GM19397 (cell line): ENCODE results near the gene MMP24.
"Not testable (repeated sequence)": the region's sequence is repeated elsewhere in the genome, so short reads cannot be mapped to it uniquely, and the experiment has no call there.

Experiments used
- ATAC-seq: cut with Tn5 transposase; IDR thresholded peaks from one replicate; pipeline ENCODE4 v1.9.1; 2021; ENCODE audit warnings: mild to moderate bottlenecking, moderate library complexity; ENCODE audit not compliant: unreplicated experiment

Gene MMP24

DNA sequence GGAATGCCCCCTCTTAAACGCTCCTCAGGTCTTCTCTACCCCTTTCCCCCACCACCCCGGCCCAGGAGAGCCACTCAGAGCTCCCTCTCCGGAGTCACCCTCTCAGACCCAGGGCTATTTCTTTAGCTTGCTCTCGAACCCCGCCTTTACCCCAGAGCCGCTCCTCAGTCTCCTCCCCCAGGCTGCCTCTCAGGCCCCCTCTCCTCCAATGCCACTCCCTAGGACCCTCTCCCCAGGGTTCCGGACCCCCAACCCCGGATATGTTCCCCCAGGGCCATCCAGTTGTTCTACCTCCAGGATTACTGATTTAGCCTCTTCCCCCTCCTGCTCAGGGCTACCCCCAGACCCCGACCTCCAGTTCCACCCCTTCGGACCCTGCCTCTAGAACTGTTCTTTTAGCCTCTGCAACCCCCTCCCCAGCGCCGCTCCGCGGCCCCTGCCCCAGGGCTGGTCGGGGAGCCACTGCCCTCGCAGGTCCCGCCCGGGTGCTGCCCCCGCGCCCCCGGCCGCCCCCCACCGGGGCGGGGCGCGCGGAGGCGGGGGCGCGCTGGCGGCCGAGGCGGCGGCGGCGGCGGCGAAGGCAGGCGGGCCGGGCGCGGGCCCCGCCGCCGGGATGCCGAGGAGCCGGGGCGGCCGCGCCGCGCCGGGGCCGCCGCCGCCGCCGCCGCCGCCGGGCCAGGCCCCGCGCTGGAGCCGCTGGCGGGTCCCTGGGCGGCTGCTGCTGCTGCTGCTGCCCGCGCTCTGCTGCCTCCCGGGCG is at the start of gene MMP24:
Gene MMP24 (plus strand): TSS at position 565 of the 758 bp plus-strand sequence. CDS start 49 bp downstream, at position 614.
- ATAC-seq: no peak

DNA sequence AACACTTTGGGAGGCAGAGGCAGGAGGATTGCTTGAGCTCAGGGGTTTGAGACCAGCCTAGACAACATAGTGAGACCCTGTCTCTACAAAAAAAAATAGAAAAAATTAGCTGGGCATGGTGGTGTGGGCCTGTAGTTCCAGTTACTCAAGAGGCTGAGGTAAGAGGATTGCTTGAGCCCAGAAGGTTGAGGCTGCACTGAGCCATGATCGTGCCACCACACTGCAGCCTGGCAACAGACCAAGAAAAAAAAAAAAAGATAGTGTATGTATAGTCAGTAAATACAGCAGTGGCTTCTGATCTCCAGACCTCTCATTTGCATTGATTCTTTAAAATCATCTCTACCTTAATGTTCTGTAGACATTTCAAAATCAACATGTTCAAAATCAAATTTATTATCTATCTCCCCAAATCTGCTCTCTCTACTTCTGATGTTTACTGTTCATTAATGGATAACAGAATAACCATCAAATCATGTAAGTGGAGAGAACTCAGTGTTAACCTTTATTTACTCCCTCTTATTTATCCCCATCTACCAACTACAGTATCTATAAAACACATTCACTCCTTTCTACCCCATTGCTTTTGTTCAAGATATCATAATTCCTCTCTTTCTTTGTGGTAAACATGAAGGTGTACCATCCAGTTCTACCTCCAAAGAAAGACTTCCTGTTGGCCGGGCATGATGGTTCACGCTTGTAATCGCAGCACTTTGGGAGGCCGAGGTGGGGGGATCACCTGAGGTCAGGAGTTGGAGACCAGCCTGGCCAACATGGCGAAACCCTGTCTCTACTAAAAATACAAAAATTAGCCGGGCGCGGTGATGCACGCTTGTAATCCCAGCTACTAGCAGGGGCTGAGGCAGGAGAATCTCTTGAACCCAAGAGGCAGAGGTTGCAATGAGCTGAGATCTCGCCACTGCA is 46.9 kb upstream of the MMP24 start:
- ATAC-seq: no peak

DNA sequence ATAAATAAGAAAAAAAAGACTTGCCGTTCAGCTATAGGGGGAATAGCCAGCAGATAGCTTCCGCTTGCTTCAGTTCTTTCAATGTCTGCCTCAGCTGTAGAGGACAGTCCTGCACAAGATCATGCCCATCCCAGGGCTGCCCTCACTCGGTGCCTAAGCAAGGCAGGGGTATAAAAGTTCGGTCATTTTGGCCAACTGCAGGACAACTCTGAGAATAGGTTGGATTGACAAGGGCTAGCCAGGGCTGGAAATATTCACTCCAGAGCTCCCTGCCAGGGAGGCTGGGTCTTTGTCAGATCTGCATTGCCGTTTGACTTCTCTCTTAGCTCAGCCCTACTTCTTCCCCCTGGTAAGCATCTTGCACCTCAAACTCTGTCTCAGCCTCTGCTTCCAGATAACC is 46.2 kb upstream of the MMP24 start:
- no peak for ATAC-seq

DNA sequence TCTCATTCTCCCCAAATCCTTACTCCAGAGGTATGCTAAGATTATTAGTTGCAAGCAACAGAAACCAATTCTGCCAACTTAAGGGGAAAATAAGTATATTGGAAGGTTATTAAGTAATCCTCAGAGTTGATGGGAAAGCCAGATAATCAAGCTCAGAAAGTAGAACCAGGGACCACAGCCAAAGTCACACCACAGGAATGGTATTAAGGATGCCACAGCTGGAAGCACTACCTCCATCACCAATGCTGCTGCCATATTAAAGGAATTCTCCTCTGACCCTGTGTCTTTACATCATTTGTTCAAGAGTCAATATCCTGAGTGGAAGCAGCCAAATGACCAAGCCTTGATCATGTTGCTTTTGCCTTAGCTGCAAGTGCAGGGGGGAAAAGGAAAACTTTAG is 44.8 kb upstream of the MMP24 start:
- ATAC-seq: no peak

DNA sequence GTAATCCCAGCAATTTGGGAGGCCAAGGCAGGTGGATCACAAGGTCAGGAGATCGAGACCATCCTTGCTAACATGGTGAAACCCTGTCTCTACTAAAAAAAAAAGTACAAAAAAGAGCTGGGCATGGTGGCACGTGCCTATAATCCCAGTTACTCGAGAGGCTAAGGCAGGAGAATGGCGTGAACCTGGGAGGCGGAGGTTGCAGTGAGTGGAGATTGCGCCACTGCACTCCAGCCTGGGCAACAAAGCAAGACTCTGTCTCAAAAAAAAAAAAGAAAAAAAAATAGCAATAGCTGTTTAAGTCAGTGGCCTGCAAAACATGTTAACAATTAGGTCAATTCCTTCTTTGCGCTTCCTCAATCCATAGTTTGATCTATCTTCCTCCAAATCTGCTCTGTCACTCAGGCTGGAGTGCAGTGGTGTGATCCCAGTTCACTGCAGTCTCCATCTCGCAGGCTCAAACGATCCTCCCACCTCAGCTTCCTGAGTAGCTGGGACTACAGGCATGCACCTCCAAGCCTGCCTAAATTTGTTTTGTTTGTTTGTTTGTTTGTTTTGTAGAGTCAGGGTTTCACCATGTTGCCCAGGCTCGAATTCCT is 39.7 kb upstream of the MMP24 start:
- ATAC-seq: not testable (repeated sequence)

DNA sequence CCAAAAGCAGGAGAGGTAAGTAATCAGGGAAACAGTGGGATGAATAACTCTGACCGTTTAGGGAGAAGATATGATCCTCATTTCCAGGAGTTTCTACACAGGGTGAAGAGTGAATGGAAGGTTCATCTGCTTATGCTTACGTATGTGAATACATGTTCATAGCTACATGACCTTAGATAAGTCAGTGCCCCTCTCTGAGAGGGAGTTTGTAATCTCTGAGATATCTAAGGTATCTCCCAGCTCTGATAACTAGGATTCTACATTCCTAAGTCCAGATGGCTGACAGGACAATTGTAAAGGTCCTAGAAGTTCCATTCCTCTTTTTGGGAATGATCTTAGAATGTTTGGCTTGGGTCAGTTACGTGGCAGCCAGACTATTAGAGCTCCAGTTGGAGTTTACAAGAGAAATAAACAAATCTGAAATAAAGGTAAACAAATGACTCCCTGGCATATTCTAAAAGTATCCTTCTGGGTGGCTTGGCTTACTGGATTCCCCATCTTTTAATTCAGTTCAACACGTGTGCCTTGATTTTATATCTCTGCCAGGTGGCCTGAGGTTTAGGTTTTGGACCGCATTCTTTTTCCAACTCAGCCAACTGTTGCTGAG is 38.8 kb upstream of the MMP24 start:
- no peak for ATAC-seq

DNA sequence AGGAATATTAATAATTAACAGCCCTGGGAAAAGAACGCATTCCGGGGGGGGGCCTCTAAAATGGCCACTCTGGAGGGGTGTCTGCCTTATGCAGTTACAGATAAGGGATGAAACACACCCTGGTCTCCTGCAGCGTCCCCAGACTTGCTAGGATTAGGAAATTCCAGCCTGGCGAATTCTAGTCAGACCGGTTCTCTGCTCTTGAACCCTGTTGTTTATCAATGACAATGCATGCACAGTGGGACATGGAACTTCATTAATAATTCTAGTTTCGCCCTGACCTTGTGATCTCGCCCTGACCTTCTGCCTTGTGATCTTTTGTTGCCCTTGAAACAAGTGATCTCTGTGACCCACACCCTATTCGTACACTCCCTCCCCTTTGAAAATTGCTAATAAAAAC is 37.3 kb upstream of the MMP24 start:
- ATAC-seq: not testable (repeated sequence)

DNA sequence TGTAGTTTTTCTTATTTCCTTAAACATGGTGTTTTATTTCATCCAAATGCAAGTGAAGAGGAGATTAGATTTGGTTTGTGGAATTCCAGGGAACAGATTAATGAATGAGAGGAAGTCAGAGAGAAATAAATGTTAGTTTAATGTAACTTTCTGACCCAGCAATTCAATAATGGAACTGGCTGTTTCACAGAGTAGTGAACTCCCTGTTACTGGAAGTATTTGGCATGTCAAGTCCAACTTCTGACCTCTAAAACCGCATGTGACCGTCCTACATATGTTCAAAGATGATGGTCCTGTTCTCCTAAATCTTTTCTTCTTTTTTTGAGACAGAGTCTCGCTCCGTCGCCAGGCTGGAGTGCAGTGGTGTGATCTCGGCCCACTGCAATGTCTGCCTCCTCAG is 35.9 kb upstream of the MMP24 start:
- ATAC-seq: no peak

DNA sequence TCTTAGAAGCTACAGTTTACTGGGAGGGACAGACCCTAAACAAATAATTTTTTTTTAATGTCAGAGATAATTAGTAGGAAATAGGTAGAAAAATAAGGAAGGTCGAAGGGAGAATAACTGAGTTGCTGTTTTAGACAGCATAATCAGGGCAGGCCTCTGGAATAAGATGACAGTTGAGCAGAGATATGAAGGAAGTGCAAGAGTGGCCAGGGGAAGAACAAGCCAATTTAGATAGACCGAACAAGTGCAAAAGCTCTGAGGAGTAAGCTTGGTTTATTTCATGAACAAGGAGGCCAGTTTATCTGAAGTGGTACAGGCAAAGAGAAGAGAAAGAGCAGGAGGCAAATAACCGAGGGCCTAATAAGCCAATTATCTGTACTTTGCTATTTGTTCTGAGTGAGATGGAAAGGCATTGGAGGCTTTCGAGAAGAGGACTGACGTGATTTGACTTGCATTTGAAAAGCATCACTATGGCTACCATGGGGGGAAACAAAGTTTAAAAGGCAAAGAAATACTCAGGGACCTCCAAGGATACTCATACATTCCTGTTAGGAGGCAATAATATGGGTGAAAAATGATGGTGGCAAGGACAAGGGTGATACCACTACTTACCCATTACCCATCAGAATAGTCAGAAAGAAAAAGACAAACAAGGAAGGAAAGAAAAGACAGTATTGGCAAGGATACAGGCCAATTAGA is 34.9 kb upstream of the MMP24 start:
- no peak for ATAC-seq

DNA sequence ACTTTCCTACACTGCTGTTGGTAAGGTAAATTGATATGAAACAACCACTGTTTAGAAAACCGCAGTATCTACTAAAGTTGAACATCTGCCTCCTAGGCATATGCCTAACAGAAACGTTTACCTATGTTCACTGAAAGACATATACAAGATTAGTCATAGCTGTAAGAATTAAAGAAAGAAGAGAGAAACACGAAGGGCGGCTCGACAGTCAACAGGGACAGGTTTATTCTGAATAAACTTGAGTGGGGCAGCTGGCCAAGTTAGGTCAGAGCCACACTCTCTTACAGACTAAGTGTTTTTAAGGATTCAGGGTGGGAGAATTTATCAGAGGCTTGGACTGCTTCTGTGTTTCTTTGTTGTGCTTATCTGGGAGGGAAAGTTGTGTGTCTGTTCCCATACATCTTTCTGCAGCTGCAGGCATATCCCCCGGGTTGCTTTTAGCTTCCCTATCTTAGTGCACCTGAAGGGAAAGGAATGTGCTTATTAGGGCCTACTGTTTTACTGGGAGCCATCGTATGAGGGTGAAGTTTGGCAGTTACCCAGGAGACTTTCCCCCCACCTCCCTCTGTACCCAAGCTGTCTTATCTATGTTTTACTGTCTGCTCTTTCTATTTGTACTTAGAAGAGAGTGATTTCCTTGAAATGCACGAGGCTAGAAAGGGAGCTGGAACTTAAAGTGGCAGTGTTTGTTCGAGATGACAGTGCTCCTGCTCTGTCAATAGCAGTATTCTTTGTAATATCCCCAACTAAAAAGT is 34.2 kb upstream of the MMP24 start:
- no peak for ATAC-seq

DNA sequence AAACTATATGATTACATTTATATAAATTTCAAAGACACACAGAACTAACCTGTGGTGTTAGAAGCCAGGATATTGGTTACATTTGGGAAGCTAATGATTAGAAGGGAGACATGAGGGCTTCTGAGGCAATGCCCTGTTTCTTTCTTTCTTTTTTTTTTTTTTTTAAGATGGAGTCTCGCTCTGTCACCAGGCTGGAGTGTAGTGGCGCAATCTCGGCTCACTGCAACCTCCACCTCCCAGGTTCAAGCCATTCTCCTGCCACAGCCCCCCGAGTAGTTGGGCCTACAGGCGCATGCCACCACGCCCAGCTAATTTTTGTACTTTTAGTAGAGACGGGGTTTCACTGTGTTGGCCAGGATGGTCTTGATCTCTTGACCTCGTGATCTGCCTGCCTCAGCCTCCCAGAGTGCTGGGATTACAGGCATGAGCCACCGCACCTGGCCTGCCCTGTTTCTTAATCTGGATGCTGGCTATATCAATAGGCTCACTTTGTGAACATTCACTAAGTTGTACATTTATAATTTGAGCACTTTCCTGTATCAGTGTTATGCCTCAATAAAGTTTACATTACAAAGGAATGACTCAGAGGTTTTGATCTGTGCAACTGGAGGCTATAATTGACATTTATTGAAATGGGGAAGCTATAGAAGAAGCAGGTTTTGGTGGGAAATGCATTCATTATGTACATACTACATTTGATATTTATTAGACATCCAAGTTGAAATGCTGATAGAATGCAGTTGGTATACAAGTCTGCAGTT is 33.3 kb upstream of the MMP24 start:
- ATAC-seq: not testable (repeated sequence)

DNA sequence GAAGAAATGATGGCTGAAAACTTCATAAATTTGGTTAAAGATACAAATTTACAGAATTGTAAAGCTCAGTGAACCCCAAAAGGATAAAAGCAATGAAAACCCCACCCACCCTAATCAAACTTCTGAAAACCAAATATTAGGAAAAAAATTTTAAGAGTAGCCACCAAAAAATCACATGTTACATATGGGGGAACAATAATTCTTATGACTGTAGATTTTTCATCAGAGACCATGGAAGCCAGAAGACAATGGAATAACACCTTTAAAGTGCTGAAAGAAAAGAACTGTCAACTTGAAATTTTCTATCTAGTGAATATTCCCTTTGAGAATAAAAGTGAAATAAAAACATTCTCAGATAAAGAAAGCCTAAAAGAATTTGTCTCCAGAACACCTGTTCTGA is 30.2 kb upstream of the MMP24 start:
- ATAC-seq: no peak

DNA sequence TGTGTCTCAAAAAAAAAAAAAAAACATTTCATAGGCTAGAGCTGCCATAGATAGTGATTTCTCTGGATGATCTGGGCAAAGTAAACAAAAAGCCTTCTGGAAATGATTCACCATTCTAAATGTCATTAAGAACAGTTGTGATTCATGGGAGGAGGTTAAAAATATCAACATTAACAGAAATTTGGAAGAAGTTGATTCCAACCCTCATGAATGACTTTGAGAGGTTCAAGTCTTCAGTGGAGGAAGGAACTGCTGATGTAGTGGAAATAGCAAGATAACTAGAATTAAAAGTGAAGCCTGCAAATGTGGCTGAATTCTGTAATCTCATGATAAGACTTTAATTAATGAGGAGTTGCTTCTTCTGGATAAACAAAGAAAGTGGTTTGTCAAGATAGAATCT is 26.8 kb upstream of the MMP24 start:
- no peak for ATAC-seq

DNA sequence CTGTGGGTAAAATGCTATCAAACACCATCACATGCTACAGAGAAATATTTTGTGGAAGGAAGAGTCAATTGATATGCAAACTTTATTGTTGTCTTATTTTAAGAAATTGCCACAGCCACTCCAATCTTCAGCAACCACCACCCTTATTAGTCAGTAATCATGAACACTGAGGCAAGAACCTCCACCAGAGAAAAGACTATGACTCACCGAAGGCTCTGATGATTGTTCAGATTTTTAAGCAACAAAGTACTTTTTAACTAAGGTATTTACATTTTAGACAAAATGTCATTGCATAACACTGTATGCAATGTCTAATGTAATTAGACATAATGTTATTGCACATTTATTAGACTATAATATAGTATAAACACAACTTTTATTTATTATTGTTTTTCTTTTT is 26.2 kb upstream of the MMP24 start:
- ATAC-seq: no peak

DNA sequence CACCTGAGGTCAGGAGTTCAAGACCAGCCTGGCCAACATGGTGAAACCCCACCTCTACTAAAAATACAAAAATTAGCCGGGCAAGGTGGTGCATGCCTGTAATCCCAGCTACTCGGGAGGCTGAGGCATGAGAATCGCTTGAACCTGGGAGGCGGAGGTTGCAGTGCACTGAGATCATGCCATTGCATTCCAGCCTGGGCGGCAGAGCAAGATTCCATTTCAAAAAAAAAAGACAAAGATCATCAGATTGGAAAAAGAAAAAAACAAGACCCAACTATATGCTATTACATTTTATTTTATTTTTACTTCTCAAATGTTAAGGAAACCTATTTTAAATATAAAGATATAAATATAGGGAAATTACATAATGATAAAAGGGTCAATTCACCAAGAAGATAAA is 25.0 kb upstream of the MMP24 start:
- not testable (repeated sequence) for ATAC-seq

DNA sequence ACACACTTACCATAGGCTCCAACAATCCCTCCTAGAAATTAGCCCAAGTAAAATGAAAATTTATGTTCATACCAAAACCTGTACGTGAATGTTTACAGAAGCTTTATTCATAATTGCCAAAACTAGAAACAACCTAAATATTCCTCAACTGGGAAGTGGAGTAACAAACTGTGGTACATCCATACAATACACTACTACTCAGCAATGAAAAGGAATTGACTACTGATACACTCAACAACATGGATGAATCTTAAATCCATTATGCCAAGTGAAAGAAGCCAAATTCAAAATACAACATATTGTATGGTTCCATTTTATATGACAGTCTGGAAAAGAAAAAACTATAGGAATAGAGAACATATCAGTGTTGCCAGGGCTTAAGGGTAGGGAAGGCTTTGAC is 19.7 kb upstream of the MMP24 start:
- no peak for ATAC-seq

DNA sequence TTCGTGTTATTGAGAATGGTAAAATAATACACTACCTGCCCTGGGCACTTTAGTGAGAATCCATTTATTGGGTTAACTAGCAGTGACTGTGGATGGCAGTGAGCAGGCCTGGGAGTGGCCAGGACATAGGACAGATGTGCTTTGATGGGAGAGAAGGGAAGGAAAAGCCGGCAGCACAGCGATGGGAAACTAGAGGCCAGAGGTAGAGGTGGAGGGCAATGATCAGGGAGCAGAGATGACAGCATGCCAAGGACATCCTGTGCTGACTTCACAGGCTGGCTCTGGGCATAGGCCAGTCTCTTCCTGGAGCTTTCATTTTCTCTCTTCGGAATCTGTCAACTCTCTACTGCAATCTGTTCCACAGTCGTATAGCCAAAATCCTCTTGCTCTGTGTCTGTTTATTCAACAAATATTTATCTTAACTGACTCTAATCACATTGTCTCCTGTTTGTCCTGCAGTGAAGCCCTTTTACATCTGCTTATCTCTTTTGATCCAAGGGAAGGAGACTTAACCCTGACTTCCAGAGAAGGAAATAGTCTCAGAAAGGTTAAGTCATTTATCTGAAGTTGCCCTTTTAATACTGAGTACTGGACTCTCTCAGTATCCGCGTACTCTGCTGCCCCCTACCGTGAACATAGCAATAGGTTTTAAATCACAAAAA is 18.4 kb upstream of the MMP24 start:
- ATAC-seq: no peak

DNA sequence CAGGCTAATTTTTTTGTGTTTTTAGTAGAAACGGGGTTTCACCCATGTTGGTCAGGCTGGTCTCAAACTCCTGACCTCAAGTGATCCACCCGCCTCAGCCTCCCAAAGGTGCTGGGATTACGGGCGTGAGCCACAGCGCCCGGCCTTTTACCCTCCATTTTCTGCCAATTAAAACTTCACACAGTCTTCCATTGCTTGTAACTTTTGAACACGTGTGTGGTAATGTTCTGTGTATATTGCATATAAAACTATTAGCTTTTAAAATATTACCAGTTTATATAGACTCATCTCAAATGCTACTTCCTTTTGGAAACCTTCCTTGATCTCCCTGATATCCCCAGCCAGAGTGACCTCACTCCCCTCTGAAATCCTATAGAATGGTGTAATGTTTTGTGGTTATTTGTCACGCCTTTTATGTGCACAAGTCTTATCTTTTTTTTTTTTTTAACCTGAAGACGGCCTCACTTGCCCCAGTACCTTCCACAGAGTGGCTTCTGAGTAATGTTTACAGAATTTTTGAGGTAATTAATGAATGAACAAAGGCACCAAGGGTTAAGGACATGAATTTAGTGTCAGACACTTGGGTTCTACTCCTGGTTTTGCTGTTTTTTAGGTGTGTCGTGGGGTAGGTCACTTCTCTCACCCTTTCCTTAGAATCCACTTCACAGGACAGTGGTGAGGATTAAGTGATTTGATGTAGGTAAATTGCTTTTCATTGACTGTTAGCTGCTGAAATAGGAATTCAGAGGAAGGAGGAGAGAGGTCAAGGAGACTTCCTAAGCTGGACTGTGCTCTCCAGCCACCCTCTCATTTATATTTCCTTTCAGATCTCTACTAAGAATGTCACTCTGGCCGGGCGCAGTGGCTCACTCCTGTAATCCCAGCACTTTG is 11.2 kb upstream of the MMP24 start:
- no peak for ATAC-seq
